HG02870 (cell line): ENCODE results near the gene ZNF213.

Experiments used
- ATAC-seq: cut with Tn5 transposase; IDR thresholded peaks from one replicate; pipeline ENCODE4 v1.9.1; 2021; ENCODE audit warnings: mild to moderate bottlenecking, moderate library complexity; ENCODE audit not compliant: unreplicated experiment

ZNF213 gene

DNA sequence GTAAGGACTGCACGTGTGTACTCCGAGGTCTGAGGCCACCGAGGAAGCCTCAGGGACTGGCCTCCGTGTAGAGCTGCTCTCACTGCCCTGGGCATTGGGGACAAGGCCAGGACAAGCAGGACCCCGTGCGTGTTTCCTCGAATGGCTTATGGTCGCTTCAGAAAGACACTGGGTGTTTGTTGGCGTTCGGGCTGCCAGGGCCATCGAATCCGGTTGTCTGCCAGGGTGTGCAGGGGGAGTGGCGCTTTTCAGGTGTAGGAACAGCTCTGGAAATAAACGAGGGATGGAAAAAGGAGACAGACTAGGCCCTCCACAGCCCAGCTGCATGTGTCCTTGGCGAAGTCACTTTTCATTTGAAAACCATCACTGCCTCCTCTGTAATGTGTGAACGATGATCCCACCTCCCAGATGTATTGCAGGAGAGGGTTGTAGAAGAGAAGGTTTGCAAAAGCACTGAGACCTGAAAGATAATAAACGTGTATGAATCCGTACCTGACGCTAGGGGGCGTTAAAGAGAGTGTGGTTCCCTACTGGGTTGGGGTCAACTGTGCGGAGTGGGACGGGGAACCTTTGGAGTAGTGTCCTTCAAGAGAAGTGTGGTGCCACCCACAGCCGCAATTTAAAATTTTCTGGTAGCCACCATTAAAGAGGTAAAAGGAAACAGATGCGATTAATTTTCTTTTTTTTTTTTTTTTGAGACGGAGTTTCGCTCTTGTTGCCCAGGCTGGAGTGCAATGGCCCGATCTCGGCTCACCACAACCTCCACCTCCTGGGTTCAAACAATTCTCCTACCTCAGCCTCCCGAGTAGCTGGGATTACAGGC lies 33.6 kb upstream of the ZNF213 start:
- no peak for ATAC-seq

DNA sequence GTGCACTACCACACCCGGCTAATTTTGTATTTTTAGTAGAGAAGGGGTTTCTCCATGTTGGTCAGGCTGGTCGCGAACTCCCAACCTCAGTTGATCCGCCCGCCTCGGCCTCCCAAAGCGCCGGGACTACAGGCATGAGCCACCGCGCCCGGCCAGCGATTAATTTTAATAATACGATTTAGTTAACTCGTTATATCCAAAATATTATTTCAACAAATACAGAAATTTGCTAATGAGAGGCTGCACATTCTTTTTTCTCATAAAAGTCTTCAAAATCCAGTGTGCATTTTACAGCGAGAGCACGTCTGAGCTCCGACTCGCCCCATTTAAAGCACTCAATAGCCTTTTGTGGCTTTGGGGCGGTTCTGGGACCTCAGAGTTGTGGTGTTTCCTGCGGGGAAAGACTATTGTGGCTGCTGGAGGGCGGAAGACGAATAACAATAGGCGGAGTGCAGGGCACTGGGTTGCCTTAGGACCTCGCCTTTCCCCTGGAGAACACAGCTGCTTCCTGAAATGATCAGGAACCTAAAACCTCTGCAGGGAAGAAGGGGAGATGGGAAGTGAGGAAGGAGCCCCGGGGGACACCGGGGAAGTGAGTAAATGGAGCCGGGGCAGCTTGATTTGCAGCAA lies 32.9 kb upstream of the ZNF213 start:
- no peak for ATAC-seq

DNA sequence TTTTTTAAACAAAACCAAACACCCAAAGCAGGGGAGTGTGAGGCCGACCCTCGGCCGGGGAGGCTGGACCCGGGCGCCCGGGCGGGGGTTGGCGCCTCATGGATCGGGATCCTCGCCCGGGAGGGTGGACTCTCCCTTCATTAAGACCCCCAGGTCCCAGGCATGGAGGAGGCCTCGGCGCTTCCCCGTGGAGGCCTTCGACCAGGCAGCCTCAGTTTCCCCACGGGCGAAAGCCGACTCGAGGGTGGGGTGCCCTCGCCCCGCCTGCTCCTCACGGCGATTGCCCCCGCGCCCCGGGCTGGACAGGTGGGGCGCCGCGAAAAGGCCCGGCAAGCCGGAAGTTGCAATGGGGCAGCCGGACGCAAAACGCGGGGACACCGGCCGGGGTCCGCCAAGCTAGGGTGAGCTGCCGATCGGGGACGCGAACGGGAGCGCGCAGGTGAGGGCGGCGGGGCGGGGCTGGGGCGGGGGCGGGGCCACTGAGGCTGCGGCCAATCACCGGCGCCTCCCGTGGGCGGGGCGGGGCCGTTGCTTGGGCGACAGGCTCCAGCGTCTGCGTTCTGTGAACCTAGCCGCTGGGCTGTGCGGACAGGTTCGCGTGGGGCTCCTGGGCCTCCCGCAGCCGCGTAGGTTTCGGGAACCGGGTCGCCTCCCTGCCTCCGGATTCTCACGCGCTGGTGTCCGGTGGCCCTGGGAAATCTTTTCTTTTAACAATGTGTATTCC lies 28.5 kb upstream of the ZNF213 start:
- ATAC-seq, result peak; percentile 82

DNA sequence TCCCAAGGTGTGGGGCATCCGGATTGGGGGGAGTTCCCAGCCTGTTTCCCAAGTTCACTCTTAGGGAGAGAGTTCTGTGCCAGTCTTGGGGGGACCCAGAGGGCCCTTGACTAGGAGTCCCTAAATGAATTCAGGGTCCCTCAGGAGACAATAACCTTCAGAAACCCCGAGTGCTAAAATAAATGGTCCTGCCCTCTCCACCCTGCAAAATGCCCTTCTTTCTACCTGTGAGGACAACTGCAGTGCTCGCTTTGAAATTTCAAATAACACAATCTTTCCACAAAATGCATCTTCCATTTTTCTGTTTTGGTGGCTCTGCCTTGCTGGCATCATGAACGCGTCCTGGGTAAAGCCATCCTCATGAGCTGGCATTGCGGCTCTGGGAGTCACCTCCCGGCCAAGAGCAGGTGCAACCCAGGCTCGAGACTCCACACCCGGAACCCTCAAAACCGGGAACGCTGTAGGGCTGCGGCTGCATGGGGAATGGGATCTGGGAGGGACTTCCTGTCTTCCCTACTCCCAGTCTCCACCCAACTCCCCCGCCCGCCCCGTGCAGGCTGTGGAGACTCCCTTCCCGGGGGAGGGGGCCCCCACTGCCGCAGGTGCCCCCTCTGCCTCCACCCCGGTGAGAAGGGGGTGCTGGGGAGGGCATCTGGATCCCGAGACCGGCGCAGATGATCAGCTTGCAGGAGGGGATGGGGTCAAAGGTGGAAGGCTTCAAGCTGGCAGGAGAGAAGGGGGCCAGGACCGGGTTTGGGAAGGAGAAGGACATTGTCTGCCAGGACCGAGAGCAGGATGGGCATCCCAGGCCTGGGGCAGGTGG lies 22.6 kb upstream of the ZNF213 start, which contains the start of gene ZNF205:
Gene ZNF205, plus strand, starts transcription at position 529 of the 823 bp plus-strand sequence. CDS start 845 bp downstream, outside the sequence.
- ATAC-seq, result no peak

DNA sequence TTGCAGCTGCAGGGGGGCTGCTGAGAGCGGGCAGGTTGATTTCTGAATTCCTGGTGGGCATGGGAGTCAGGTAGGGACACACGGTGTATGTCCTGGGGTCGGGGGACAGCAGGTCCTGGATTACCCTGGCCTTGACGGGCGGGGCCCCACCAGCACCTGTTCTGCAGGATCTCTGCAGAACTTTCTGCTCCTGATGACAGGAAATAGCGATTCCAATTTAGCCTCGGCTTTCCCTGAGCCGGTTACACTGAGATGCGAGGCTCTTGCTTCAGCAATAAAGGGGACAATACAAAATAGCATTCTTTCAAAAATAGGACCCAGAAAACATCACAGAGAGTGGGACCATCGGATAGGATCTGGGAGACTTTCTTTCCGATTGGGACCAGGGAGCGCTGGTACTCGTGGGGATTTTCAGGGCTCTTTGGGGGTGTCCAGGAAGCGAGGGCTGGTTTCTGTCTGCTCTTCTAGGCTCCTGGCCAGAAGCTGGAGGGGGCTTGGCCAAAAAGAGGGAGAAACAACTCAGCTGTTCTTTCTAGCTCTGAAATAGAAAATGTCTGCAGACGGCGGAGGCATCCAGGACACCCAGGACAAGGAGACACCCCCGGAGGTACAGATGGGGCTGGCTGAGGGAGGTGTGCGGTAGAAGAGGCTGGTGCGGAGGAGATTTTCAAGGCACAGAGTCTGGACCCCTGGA lies 21.8 kb upstream of the ZNF213 start:
- no peak for ATAC-seq

DNA sequence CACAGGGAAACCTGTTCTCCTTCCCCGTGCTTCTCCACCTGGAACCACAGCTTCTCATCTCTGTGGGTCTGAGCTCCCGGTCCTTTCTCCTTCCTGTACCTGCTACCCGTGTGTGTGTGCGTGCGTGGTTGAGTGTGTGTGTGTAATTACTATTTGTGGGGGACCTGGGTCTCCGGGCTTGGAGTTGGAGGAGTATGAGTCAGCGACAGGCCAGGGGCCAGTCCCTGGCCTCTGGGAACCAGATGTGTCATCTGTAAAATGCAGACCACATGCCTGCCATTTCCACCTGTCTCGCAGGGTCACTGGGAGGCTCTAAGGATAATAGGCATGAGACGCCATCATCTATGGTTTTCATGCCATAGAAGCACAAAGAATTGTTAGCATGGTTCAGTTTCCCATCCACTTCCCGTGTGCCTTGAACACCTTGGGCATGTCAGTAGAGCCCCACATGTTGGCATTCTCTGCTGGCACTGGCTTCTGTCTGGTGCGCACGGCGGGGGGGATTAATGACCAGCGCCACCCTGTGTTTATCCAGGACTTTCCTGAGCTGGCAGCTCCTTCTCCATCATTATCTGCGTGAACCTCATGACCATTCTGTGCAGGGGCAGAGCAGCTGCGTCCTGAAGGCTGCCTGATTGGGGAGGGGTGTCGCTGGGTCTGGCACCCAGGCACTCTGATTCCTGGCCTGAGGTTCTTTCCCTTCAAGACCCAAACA lies 20.9 kb upstream of the ZNF213 start:
- ATAC-seq, result no peak

DNA sequence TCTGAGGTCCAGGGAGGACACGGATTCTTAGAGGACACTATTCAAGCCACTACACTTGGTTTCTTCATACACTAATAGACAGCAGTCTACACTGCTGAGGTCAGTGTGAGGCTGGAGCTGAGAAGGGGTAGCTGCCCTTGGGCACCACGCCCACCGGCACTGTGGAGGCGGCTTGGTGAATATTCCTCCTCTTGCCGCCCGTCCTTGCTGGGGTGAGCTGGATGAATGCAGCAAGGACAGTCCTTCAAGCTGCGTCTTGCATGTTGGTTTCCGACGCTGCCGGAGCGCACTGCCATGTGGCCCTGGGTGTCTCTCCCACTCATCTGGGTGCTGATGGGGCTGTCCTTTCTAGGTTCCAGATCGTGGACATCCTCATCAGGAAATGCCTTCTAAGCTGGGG lies 19.8 kb upstream of the ZNF213 start:
- no peak for ATAC-seq

DNA sequence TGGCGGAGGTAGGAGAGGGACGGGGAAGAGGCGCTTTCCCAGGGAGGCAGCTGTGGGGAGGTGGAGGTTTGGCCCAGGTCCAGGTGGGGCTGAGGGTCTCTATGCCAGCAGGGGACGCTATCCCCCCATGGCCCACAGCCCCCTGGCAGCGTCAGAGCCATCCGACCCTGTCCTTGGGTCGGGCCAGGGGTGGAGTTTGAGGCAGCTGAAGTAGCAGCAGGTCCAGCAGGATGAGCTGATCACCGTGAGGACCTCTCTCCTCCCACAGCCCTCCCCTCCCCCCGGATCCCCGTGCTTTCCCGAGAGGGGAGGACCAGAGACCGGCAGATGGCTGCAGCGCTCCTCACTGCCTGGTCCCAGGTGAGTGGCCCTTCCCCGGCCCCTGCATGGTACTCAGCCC lies 19.3 kb upstream of the ZNF213 start:
- no peak for ATAC-seq

DNA sequence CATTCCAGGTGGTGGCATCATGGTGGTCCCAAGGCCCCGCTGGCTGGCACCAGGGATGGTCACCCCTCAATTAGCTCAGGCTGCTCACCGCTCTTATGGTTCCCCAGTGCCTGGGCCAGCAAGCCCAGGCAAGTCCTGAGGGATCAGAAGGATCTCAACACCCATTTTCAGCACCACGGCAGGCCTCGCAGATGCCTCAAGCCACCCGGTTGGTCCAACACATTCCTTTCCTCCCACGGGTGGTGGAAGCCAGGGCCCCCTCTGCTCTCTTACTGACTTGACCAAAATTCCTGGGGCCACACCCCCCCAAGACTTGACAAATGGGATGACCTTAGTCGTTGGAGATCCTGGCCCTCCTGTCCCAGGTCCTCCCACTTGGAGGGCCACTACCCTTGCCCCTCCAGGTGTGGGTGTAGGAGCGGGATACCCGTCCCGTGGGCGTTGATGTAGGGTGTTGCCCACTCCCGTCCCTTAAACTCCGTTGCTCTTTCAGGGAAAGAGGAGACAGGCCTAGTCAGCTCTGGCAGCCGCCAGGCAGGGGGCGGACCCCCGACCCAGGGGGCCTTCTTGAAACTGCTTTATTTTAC lies 16.5 kb upstream of the ZNF213 start:
- ATAC-seq, result no peak

DNA sequence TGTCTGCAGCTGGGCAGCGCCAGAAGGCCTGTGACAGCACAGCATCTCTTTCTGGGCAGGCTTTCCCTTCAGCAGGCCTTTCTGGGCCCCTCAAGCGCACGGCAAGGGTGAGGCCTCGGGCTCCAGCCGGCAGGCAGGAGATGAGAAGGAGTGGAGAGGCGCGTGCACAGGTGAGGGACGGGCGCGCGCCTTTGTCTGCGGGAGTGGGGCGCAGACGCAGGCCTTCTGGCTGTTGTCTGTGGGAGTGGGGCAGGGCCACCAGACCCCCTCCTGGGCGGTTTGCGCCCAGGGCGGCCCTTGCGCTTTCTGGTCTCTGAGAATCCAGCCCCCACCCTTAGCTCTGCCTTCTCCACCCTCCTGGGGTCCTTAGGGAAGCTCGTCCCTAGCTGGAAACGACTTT lies 16.0 kb upstream of the ZNF213 start:
- no peak for ATAC-seq

DNA sequence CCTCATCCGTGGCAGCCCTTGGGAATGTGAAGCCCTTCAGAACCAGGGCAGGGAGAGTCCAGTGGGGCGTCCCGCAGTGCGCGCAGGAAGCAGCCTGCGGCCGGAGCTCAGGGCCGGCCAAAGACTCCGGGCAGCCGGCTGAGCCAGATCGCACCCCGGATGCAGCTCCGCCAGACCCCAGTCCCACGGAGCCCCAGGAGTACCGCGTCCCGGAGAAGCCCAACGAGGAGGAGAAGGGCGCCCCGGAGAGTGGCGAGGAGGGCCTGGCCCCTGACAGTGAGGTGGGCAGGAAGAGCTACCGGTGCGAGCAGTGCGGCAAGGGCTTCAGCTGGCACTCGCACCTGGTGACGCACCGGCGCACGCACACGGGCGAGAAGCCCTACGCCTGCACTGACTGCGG lies 15.5 kb upstream of the ZNF213 start:
- no peak for ATAC-seq

DNA sequence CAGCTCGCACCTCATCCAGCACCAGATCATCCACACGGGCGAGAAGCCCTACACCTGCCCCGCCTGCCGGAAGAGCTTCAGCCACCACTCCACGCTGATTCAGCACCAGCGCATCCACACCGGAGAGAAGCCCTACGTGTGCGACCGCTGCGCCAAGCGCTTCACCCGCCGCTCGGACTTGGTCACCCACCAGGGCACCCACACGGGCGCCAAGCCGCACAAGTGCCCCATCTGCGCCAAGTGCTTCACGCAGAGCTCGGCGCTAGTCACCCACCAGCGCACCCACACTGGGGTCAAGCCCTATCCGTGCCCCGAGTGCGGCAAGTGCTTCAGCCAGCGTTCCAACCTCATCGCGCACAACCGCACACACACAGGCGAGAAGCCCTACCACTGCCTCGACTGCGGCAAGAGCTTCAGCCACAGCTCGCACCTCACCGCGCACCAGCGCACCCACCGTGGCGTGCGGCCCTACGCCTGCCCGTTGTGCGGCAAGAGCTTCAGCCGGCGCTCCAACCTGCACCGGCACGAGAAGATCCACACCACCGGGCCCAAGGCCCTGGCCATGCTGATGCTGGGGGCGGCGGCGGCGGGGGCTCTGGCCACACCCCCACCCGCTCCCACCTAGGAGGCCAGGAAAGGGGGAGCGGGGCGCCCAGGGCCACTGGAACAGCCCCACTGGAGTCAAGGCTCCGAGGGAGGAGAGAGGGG lies 15.0 kb upstream of the ZNF213 start:
- no peak for ATAC-seq

DNA sequence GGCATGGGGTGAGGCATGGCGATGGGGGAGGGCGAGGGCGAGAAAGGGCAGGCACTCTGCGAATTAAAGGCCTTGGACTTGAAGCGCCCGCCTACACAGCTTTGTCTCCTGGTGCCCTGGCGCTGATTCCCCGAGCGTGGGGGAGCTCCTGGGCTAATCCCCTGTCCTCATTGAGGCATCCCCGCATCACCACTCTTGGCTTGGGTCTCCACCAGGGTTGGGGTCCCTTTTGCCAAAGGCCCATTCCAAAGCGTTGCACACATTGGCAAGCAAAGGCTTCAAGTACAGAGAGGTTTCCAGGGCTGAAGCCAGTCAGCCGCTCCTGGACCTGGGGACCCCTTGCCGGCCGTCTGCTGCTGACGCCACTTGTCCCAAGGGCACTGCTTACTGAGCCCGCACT lies 14.4 kb upstream of the ZNF213 start:
- ATAC-seq, result no peak

DNA sequence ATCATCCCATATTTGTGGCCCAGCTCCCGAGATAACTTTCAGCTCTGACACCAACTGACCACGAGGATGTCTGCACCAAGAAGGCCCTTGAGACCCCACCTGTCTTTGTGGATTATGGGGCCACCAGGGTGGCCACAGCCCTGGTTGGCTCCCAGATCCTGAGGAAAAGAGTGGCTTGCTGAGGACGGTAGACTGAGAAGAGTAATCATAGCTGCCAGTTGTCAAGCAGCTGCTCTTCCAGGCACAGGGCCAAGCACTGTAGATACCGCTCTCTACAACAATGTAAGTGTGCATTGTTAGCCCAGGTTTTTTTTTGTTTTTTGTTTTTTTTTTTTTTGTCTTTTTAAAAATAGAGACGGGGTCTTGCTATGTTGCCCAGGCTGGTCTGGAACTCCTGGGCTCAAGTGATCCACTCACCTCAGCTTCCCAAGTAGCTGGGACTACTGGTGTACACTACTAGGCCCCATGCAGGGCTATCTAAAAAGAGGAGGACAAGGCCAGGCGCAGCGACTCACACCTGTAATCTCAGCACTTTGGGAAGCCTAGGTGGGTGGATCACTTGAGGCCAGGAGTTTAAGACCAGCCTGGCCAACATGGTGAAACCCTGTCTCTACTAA lies 12.9 kb upstream of the ZNF213 start:
- no peak for ATAC-seq

DNA sequence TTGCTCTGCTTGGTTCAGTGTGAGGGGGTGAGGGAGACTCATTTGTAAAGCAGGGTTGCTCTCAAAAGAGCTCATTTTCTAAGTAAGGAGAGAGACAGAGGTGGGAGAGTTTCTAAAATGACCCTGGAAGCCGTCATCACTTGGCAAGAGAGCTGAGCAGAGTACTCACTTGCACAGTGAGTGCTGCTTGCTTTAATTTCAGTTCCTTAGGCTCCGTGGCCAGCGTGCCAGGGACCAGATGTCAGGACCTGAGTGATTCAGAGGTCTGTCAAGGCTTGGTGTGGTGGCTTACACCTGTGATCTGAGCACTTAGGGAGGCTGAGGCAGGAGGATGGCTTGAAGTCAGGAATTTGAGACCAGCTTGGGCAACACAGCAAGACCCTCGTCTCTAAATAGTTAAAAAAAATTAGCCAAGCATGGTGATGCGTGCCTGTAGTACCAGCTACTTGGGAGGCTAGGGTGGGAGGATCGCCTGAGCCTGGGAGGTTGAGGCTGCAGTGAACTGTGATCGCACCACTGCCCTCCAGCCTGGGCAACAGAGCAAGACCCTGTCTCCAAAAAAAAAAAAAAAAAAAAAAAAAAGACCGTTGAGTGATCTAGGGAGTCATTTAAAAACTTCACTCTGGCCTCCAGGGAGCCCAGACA lies 11.8 kb upstream of the ZNF213 start:
- no peak for ATAC-seq

DNA sequence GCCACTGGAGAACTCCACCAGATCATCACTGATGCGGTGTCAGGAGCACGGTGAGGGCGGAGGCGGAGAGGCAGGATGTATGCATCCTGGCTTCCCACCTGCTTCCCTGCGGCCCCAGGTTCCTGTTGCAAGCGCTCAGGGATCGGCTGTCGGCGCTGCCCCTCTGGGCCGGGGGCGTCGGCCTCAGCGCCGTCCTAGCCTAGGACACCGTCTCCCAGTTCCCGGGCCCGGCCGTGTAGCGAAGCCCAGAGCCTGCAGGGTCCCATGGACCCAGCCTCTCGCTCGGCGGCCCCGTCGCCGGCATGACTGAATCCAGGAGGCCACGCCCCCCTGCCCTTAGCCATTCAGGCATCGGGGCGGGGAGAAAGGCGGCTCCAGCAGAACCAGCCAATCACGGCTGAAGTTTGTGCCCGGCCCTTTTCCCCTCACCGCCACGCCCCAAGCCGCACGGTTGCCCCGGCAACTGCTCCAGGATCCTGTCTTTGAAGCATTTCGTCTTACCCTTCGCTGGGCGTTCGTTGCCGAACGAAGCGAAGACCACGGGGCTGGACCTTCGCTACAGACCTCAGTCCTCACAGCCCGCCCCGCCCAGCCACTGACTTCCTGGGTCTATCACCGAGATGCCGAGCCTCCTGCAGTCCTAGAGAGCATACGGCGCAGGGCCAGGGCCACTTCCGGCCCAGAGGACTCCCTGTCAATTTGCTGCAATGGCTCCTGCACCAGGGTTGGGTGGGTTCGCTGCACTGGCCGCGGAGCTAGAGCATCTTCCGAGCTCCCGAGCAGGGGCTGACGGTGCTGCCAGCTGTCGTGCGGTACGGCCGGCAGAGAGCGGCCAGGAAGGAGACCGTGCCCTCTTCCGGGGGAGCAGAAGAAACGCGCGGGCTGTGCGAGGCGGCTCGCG lies 10.6 kb upstream of the ZNF213 start:
- peak; percentile 85 for ATAC-seq

DNA sequence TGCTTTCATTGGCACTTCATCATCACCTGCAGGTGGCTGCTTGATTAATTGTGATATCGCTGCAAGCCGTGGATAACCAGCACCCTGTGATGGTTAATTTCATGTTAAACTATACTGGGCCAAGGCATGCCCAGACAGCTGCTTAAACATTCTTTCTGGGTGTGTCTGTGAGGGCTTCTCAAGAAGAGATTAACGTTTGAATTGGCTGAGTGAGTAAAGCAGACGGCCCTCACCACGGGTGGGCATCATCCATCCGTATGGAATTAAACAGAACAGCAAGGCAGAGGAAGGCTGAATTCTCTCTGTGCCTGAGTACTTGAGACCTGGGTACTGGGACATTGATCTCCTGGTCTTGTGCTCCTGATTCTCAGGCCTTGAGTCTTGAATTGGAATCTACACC lies 7.1 kb upstream of the ZNF213 start:
- no peak for ATAC-seq
